PC-3 (cell line): ENCODE measurements around the gene PYM1. TPM values are rescaled to one million over a fixed set of nuclear protein-coding genes. Genes with fewer than 3 reads are reported as not detected.

ENCODE experiments used
- ATAC-seq: fragments of 200-7000 bp; cut with Tn5 transposase; 2 replicates; pipeline ENCODE4 v1.9.1; 2020; ENCODE audit warnings: mild to moderate bottlenecking, moderate library complexity
- BruUV-seq: library from RNA; stranded (reverse); fragments of 400-500 nt; replicated peaks from 2 replicates; lab custom pipeline; 2021; lab: Mats Ljungman, UMichigan
- CTCF ChIA-PET: fragments of 300-600 bp; sonication (Branson Sonifier 250); formaldehyde crosslinking; loops from one replicate; lab custom pipeline; 2022; ENCODE audit warnings: antibody characterized with exemption; lab: Charles Lee
- POLR2A ChIA-PET: fragments of 300-600 bp; sonication (Branson Sonifier 250); formaldehyde crosslinking; loops from one replicate; lab custom pipeline; 2022; ENCODE audit warnings: antibody characterized with exemption; ENCODE audit not compliant: unreplicated experiment; lab: Charles Lee
- DNase-seq: peaks from one replicate; pipeline ENCODE4 v3.0.0-alpha.2; 2015
- H2AFZ ChIP-seq: fragments of 300-600 bp; sonication (generic); 2 replicates; pipeline ENCODE4 v1.6.0; 2016; ENCODE audit warnings: antibody characterized with exemption, low read length
- H3F3A ChIP-seq: fragments of 300-600 bp; sonication (generic); one replicate; pipeline ENCODE4 v1.6.0; 2017; ENCODE audit warnings: antibody characterized with exemption, low read length, control low read depth, mild to moderate bottlenecking; ENCODE audit not compliant: unreplicated experiment
- H3K27ac ChIP-seq: fragments of 300-600 bp; sonication (generic); 2 replicates; pipeline ENCODE4 v1.5.1; 2016; ENCODE audit warnings: mild to moderate bottlenecking, low read length
- H3K27me3 ChIP-seq: fragments of 300-600 bp; sonication (generic); 2 replicates; pipeline ENCODE4 v1.6.1; 2016; ENCODE audit warnings: low read length, mixed read lengths
- H3K36me3 ChIP-seq: fragments of 300-600 bp; sonication (generic); 2 replicates; pipeline ENCODE4 v1.6.1; 2016; ENCODE audit warnings: low read depth, mixed run types, low read length, mixed read lengths
- H3K4me1 ChIP-seq: fragments of 300-600 bp; sonication (generic); 2 replicates; pipeline ENCODE4 v1.5.1; 2016; ENCODE audit warnings: low read length; ENCODE audit not compliant: insufficient read depth
- H3K4me2 ChIP-seq: fragments of 300-600 bp; sonication (generic); 2 replicates; pipeline ENCODE4 v1.6.0; 2016; ENCODE audit warnings: low read length
- H3K4me3 ChIP-seq: fragments of 300-600 bp; sonication (generic); 2 replicates; pipeline ENCODE4 v1.5.1; 2016; ENCODE audit warnings: mild to moderate bottlenecking, low read length, mixed read lengths
- H3K79me2 ChIP-seq: fragments of 300-600 bp; sonication (generic); 2 replicates; pipeline ENCODE4 v1.6.1; 2017; ENCODE audit warnings: low read length, mixed read lengths
- H3K9ac ChIP-seq: fragments of 300-600 bp; sonication (generic); 2 replicates; pipeline ENCODE4 v1.6.0; 2016; ENCODE audit warnings: mild to moderate bottlenecking, low read length
- H3K9me2 ChIP-seq: fragments of 300-600 bp; sonication (generic); replicated peaks from 2 replicates; pipeline ENCODE4 v1.6.1; 2016; ENCODE audit warnings: mixed run types, low read length, mixed read lengths
- H3K9me3 ChIP-seq: fragments of 300-600 bp; sonication (generic); 2 replicates; pipeline ENCODE4 v1.6.1; 2016; ENCODE audit warnings: low read length, mixed read lengths
- H4K20me1 ChIP-seq: fragments of 300-600 bp; sonication (generic); 2 replicates; pipeline ENCODE4 v1.6.1; 2016; ENCODE audit warnings: low read length, mixed read lengths
- EZH2 ChIP-seq: fragments of 300-600 bp; sonication (generic); IDR thresholded peaks from one replicate; pipeline ENCODE4 v1.6.1; 2017; ENCODE audit warnings: antibody characterized with exemption, mild to moderate bottlenecking, low read length; ENCODE audit not compliant: unreplicated experiment
- EZH2phosphoT487 ChIP-seq: fragments of 300-600 bp; sonication (generic); IDR thresholded peaks from 2 replicates; pipeline ENCODE4 v1.6.1; 2018; ENCODE audit warnings: mild to moderate bottlenecking, antibody characterized with exemption, low read length, borderline replicate concordance
- intact Hi-C: fragments of 100-400 bp; cut with micrococcal nuclease; formaldehyde crosslinking; loops from 2 replicates; pipeline ENCODE4 v1.9.0; 2023
- total RNA-seq: library from RNA; depleted of rRNA; stranded (reverse); fragments of >200 nt; gene quantifications from 2 replicates; pipeline ENCODE4 v1.2.3, GENCODE V29; 2014
- TF ChIP-seq, protein P1 (sequence below): fragments of 300-600 bp; sonication (generic); conservative IDR thresholded peaks from 2 replicates; pipeline ENCODE4 v1.5.1; 2017; ENCODE audit warnings: antibody characterized with exemption, low read depth, mild to moderate bottlenecking, low read length

The PYM1 gene
- total RNA-seq, 1 experiment from 2014 or later = 39.0 TPM

DNA sequence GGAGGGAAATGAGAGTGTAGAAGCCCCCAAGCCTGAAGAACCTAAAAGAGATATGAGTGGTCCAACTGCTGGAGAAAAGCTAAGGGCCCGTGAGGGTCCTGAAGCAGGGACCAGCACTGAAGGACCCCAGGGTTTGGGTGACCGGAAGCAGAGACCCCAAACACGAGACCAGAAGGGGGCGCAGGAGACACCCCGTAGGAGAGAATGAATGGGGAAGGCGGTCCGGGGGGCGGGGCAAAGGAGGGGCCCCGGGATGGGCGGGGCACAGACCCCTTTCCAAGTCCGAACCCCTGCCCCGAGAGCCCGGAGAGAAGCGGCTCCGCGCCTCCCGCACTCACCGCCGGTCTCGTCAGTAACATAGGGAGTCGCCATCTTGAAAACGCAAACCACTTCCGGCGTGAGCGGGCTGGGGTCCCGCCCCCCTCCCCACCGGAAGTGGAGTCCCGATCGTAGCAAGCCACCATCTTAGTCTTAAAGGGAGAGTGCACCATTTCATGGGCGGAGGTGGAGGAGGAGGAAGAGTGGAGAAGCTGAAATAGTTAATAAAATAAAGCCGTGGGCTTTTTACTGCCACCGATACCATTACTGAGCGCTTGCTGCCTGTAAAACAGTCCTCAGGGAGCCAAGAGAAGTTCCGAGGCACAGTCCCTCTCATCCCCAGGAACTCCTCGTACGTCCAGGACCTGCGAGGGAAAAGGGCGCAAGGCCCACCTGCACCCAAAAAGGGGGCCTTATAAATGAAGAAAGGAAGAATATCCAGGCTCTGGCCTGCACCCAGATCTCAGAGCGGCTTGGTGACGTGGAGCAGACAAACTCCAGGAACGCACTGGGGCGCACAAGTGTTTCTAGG lies 731 bp downstream of the PYM1 start:
- Histone ChIP-seq H3K9ac (peak overlapping the region; percentile 82), H3K27me3 (no peaks in the 10 kb centered on the region), H3K79me2 (peaks cover 43% of the 10 kb centered on the region), H3K4me1 (peaks cover 44% of the 10 kb centered on the region), H2AFZ (peak overlapping the region; percentile 86), H3K27ac (peak overlapping the region; percentile 85), H3K4me2 (peak overlapping the region; percentile 91), H4K20me1 (no peaks in the 10 kb centered on the region), H3K9me2 (no peaks in the 10 kb centered on the region), H3K36me3 (no peaks in the 10 kb centered on the region), H3K4me3 (peak overlapping the region; percentile 90), H3K9me3 (no peaks in the 10 kb centered on the region), H3F3A (no peaks in the 10 kb centered on the region)
- BruUV-seq = TSS peak; percentile 75
- ATAC-seq = peak; percentile 40
- TF ChIP-seq, protein P1, sequence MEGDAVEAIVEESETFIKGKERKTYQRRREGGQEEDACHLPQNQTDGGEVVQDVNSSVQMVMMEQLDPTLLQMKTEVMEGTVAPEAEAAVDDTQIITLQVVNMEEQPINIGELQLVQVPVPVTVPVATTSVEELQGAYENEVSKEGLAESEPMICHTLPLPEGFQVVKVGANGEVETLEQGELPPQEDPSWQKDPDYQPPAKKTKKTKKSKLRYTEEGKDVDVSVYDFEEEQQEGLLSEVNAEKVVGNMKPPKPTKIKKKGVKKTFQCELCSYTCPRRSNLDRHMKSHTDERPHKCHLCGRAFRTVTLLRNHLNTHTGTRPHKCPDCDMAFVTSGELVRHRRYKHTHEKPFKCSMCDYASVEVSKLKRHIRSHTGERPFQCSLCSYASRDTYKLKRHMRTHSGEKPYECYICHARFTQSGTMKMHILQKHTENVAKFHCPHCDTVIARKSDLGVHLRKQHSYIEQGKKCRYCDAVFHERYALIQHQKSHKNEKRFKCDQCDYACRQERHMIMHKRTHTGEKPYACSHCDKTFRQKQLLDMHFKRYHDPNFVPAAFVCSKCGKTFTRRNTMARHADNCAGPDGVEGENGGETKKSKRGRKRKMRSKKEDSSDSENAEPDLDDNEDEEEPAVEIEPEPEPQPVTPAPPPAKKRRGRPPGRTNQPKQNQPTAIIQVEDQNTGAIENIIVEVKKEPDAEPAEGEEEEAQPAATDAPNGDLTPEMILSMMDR = peak; percentile 94
- TF ChIP-seq EZH2phosphoT487 = no peak
- intact Hi-C loops = no loop called here
- DNase-seq = peak; percentile 92
- CTCF ChIA-PET = interaction anchor here (0.6 to 1.2 kb wide), 4 partner anchors 12 to 109 kb away, joined by 3 to 7 read pairs (median 4); partner anchors contain the start of genes ORMDL2, RAB5B and SARNP
- POLR2A ChIA-PET = interaction anchor here (0.6 to 0.9 kb wide), 3 partner anchors 42 to 197 kb away, joined by 3 to 5 read pairs (median 3); no protein-coding TSS in a partner anchor

DNA sequence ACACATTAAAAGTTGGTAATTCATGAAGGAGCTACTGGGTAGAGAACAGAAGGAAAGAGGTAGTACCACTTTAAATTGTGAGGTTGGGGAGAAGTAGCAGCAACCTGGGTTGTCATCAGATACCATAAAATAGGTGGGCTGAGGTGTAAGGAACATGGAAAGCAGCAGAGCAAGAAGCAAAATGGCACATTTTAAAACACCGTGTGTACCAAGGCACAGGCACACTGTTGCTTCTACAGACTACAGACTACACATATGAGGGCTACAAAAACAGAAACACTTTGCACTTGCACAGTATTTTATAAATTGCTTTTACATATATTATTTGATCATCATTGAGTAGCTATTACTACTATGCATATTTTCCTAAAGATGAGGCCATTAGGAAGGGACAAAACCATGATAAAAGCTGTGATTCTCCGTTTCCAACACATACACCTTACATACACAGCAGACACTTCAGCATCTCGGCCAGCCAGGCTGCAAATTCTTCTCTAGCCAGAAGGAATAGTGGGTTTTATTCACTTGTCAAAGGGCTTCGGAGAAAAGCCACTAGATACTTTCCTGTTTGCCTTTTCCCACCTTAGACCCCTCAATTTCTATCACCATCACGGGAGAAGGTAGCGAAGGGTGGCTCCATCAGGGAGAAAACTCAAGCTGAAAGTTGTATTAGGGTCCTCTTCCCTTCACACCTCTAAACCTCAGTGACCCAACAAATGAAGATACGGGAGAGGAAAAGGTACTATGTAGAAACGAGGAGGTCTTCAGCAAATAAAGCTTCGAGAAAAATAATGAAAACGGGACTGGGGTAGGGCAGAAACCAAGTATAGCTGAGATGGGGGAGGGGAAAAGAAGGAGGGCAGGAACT lies 1.6 kb downstream of the PYM1 start:
- Histone ChIP-seq H3F3A (peaks cover 6% of the 10 kb centered on the region), H2AFZ (peak overlapping the region; percentile 86; the same call in 1 of the 2 replicates), H3K27ac (peak overlapping the region; percentile 85), H3K9me3 (no peaks in the 10 kb centered on the region), H3K4me3 (peak overlapping the region; percentile 90), H3K27me3 (no peaks in the 10 kb centered on the region), H4K20me1 (no peaks in the 10 kb centered on the region), H3K79me2 (peaks cover 51% of the 10 kb centered on the region), H3K9ac (peak overlapping the region; percentile 82), H3K9me2 (no peaks in the 10 kb centered on the region), H3K4me1 (peaks cover 42% of the 10 kb centered on the region), H3K4me2 (peak overlapping the region; percentile 91), H3K36me3 (no peaks in the 10 kb centered on the region)
- no peak for DNase-seq
- intact Hi-C loops = no loop called here
- CTCF ChIA-PET = interaction anchor here (0.5 to 1.2 kb wide), 5 partner anchors 13 to 108 kb away, joined by 3 to 7 read pairs (median 4); partner anchors contain the start of genes ORMDL2, RAB5B and SARNP
- peak; percentile 2; the same call in 1 of the 2 replicates for ATAC-seq
- TSS peak; percentile 46 for BruUV-seq
- TF ChIP-seq, protein P1 = no peak
- TF ChIP-seq EZH2phosphoT487 = no peak
- TF ChIP-seq EZH2 = no peak
- POLR2A ChIA-PET = interaction anchor here (0.6 to 0.9 kb wide), 3 partner anchors 43 to 196 kb away, joined by 3 to 5 read pairs (median 3); no protein-coding TSS in a partner anchor
